ENCODE results near the gene HOXB5.
A peak's percentile ranks its signal among the peaks of the same experiment; 100 is the strongest.

- TF ChIP-seq CTCF (IDR thresholded peaks at IDR 0.05) (no peak), EZH2 (IDR thresholded peaks at IDR 0.05) (peak; percentile 74), EZH2phosphoT487 (IDR thresholded peaks at IDR 0.05) (peak; percentile 77)
Observed at GRCh38 chr17:48577946-48578615, 15.5 kb downstream of the HOXB5 start, which contains the start of gene HOXB4.
